ENCODE data around the gene STX18. TPM values are rescaled to one million over a fixed set of nuclear protein-coding genes. Genes with fewer than 3 reads are reported as not detected.

STX18 gene
- total RNA-seq, 1 experiment from 2014 or later = 20.9 TPM

- no peak overlapping the region for H4K5ac ChIP-seq (ENCODE audit: insufficient read length, low read depth, low read length)
- H2AK5ac ChIP-seq (ENCODE audit: insufficient read length, low read length) = no peak overlapping the region
- no peak overlapping the region for H3K4ac ChIP-seq (ENCODE audit: low read depth, low read length)
- Mint-ChIP-seq H3K4me1 (no peaks in the 10 kb centered on the region), H3K27ac (no peak overlapping the region), H3K36me3 (ENCODE audit: insufficient read depth in 1 of 3, low read depth in 3 of 3) (peaks cover 44 to 78% (median 75%) of the 10 kb centered on the region in 3 experiments), H3K4me3 (no peak overlapping the region), H3K27me3 (ENCODE audit: low read depth) (no peaks in the 10 kb centered on the region), H3K9me3 (no peaks in the 10 kb centered on the region)
- no peak overlapping the region for H2BK120ac ChIP-seq (ENCODE audit: low read depth, low read length, poor library complexity, severe bottlenecking)
- H3K9me3 ChIP-seq (ENCODE audit: control insufficient read depth, low read depth, low read length) = no peaks in the 10 kb centered on the region
- H3K23ac ChIP-seq (ENCODE audit: insufficient read length, low read depth, low read length) = no peak overlapping the region
- no CpG with 5 or more reads among the region's 1 CpG for WGBS (ENCODE audit: extremely low coverage, insufficient read length, low lambda C conversion rate)
- no peak for TF ChIP-seq CTCF (conservative IDR thresholded peaks at IDR 0.05)
- H3K4me1 ChIP-seq (ENCODE audit: insufficient read depth, low read length) = no peaks in the 10 kb centered on the region
- DNase-seq = no peak
- H3K9ac ChIP-seq (ENCODE audit: extremely low read depth, insufficient read length, low read length) = no peak overlapping the region
- H4K91ac ChIP-seq (ENCODE audit: insufficient read length, low read depth, low read length) = no peak overlapping the region
- H3K27me3 ChIP-seq (ENCODE audit: insufficient read depth, low read length) = no peaks in the 10 kb centered on the region
- no peak overlapping the region for H2AFZ ChIP-seq (ENCODE audit: low read length)
- H3K14ac ChIP-seq (ENCODE audit: insufficient read depth, low read length) = no peak overlapping the region
- no peak overlapping the region for H2BK15ac ChIP-seq (ENCODE audit: low read depth, low read length)
- H4K20me1 ChIP-seq (ENCODE audit: control insufficient read depth, insufficient read depth, insufficient read length) = no peaks in the 10 kb centered on the region
- no peak overlapping the region for H2BK12ac ChIP-seq (ENCODE audit: insufficient read length, low read depth, low read length)
- no peak overlapping the region for H3K56ac ChIP-seq (ENCODE audit: insufficient read length, low read depth, low read length)
- no peak overlapping the region for H2BK20ac ChIP-seq (ENCODE audit: low read depth, low read length, poor library complexity, severe bottlenecking)
- H3K79me1 ChIP-seq (ENCODE audit: insufficient read depth, low read depth, low read length, poor library complexity, severe bottlenecking) = no peaks in the 10 kb centered on the region
- no peak overlapping the region for H3K27ac ChIP-seq (ENCODE audit: insufficient read length, low read depth, low read length)
- no peak overlapping the region for H3T11ph ChIP-seq (ENCODE audit: low read length)
- H3K18ac ChIP-seq (ENCODE audit: insufficient read length, low read depth, low read length) = no peak overlapping the region
- no peak overlapping the region for H4K8ac ChIP-seq (replicated peaks; ENCODE audit: insufficient read length, low read depth, low read length)
- no peaks in the 10 kb centered on the region for H3K23me2 ChIP-seq (ENCODE audit: insufficient read length, low read depth, low read length, poor library complexity, severe bottlenecking)
- no peak overlapping the region for H3K4me2 ChIP-seq (ENCODE audit: insufficient read depth, insufficient read length, low read length)
- H3K79me2 ChIP-seq (ENCODE audit: insufficient read depth, low read length) = no peaks in the 10 kb centered on the region
- no peak overlapping the region for H2BK5ac ChIP-seq (ENCODE audit: insufficient read length, low read length)
Measured at GRCh38 chr4:4549534-4549933, 7.7 kb upstream of the STX18 start.
